ENCODE measurements around the gene MAPK8. TPM values are rescaled to one million over a fixed set of nuclear protein-coding genes. Genes with fewer than 3 reads are reported as not detected.
"Not testable (repeated sequence)": the region's sequence is repeated elsewhere in the genome, so short reads cannot be mapped to it uniquely, and the experiment has no call there.

MAPK8 gene
- total RNA-seq, 1 donor from 2014 or later, result 7.7 TPM

GRCh38 chr10:48343921-48344598 lies 37.6 kb downstream of the MAPK8 start:
- no peak for TF ChIP-seq CTCF (IDR thresholded peaks at IDR 0.05)
- intact Hi-C loops (cut with DNase I), result no loop called here

GRCh38 chr10:48346248-48346647 lies 39.8 kb downstream of the MAPK8 start:
- DNase-seq (ENCODE audit: low spot score in 2 of 2); intact Hi-C loops (cut with DNase I); H3K4me1 ChIP-seq; H3K4me3 ChIP-seq; H3K27me3 ChIP-seq; H3K36me3 ChIP-seq; H3K27ac ChIP-seq: not testable (repeated sequence)
- H3K9me3 ChIP-seq, result peaks cover 7 to 27% of the 10 kb centered on the region in 2 donors

More at GRCh38 chr10:48343921-48344598, 37.6 kb downstream of the MAPK8 start:
- Histone ChIP-seq H3K27ac (no peak overlapping the region), H3K36me3 (no peaks in the 10 kb centered on the region), H3K9me3 (peaks cover 7 to 26% of the 10 kb centered on the region in 2 donors), H3K27me3 (no peaks in the 10 kb centered on the region), H3K4me3 (no peak overlapping the region), H3K4me1 (no peaks in the 10 kb centered on the region)
- DNase-seq (ENCODE audit: low spot score in 2 of 2), result no peak

- H3K4me3 ChIP-seq; intact Hi-C loops (cut with DNase I); H3K36me3 ChIP-seq; H3K4me1 ChIP-seq; H3K27me3 ChIP-seq; DNase-seq (ENCODE audit: low spot score in 2 of 2); H3K27ac ChIP-seq: not testable (repeated sequence)
- H3K9me3 ChIP-seq, result peaks cover 7 to 21% of the 10 kb centered on the region in 2 donors
Observed at GRCh38 chr10:48347539-48347938, 41.1 kb downstream of the MAPK8 start.

- H3K36me3 ChIP-seq; H3K4me3 ChIP-seq; H3K27me3 ChIP-seq; H3K27ac ChIP-seq; DNase-seq (ENCODE audit: low spot score in 2 of 2); H3K4me1 ChIP-seq; intact Hi-C loops (cut with DNase I): not testable (repeated sequence)
- peaks cover 7 to 21% of the 10 kb centered on the region in 2 donors for H3K9me3 ChIP-seq
Observed at GRCh38 chr10:48347943-48348342, 41.5 kb downstream of the MAPK8 start.

- no peak overlapping the region for H3K27ac ChIP-seq
- no peaks in the 10 kb centered on the region for H3K36me3 ChIP-seq
- no peak for DNase-seq (ENCODE audit: low spot score in 2 of 2)
- intact Hi-C loops (cut with DNase I), result no loop called here
- peaks cover 0 to 9% of the 10 kb centered on the region in 2 donors for H3K9me3 ChIP-seq
- no peaks in the 10 kb centered on the region for H3K4me1 ChIP-seq
- no peaks in the 10 kb centered on the region for H3K27me3 ChIP-seq
- no peak overlapping the region for H3K4me3 ChIP-seq
- no peak for TF ChIP-seq CTCF (IDR thresholded peaks at IDR 0.05)
Observed at GRCh38 chr10:48353246-48353645, 46.8 kb downstream of the MAPK8 start.

GRCh38 chr10:48357631-48358030 lies 51.2 kb downstream of the MAPK8 start:
- intact Hi-C loops (cut with DNase I), result no loop called here
- H3K27me3 ChIP-seq, result no peaks in the 10 kb centered on the region
- TF ChIP-seq CTCF (IDR thresholded peaks at IDR 0.05), result no peak
- H3K36me3 ChIP-seq, result no peaks in the 10 kb centered on the region
- H3K27ac ChIP-seq, result no peak overlapping the region
- no peaks in the 10 kb centered on the region for H3K4me1 ChIP-seq
- H3K9me3 ChIP-seq, result no peaks in the 10 kb centered on the region
- no peak overlapping the region for H3K4me3 ChIP-seq
- DNase-seq (ENCODE audit: low spot score in 2 of 2), result no peak

- no peak for TF ChIP-seq CTCF (IDR thresholded peaks at IDR 0.05)
- Histone ChIP-seq H3K36me3 (no peaks in the 10 kb centered on the region), H3K4me3 (no peak overlapping the region), H3K4me1 (no peaks in the 10 kb centered on the region), H3K27ac (no peak overlapping the region), H3K9me3 (no peaks in the 10 kb centered on the region), H3K27me3 (no peaks in the 10 kb centered on the region)
- no peak for DNase-seq (ENCODE audit: low spot score in 2 of 2)
- intact Hi-C loops (cut with DNase I), result no loop called here
Observed at GRCh38 chr10:48358162-48358561, 51.7 kb downstream of the MAPK8 start.

Measured in ascending aorta (tissue), 2 donors.